Smooth muscle cell (in vitro differentiated cells): ENCODE data around the gene CCDC102B. TPM values are rescaled to one million over a fixed set of nuclear protein-coding genes. Genes with fewer than 3 reads are reported as not detected.

ENCODE experiments used
- DNase-seq: peaks from one replicate; lab custom pipeline; 2025; ENCODE audit not compliant: unreplicated experiment; lab: John Stamatoyannopoulos, UW
- H2AFZ ChIP-seq: fragments of 200-600 bp; sonication (generic); 2 replicates; pipeline ENCODE4 v1.6.0; 2016; ENCODE audit warnings: antibody characterized with exemption, low read depth, mild to moderate bottlenecking
- H3F3A ChIP-seq: fragments of 200-600 bp; sonication (generic); 2 replicates; pipeline ENCODE4 v1.6.0; 2017; ENCODE audit warnings: antibody characterized with exemption, low read depth
- H3K27ac ChIP-seq: fragments of 200-600 bp; sonication (generic); 2 replicates; pipeline ENCODE4 v1.5.1; 2016; ENCODE audit warnings: low read depth, mild to moderate bottlenecking
- H3K27me3 ChIP-seq: fragments of 200-600 bp; sonication (generic); 2 replicates; pipeline ENCODE4 v1.6.1; 2016; ENCODE audit warnings: low read depth, mild to moderate bottlenecking
- H3K36me3 ChIP-seq: fragments of 200-600 bp; sonication (generic); 2 replicates; pipeline ENCODE4 v1.5.1; 2016; ENCODE audit warnings: low read depth
- H3K4me1 ChIP-seq: fragments of 200-600 bp; sonication (generic); 2 replicates; pipeline ENCODE4 v1.5.1; 2016; ENCODE audit warnings: low read depth
- H3K4me2 ChIP-seq: fragments of 200-600 bp; sonication (generic); 2 replicates; pipeline ENCODE4 v1.6.0; 2016; ENCODE audit warnings: mild to moderate bottlenecking
- H3K4me3 ChIP-seq: fragments of 200-600 bp; sonication (generic); 2 replicates; pipeline ENCODE4 v1.5.1; 2016; ENCODE audit warnings: mild to moderate bottlenecking
- H3K79me2 ChIP-seq: fragments of 200-600 bp; sonication (generic); 2 replicates; pipeline ENCODE4 v1.6.0; 2016; ENCODE audit warnings: low read depth, mild to moderate bottlenecking
- H3K9ac ChIP-seq: fragments of 200-600 bp; sonication (generic); 2 replicates; pipeline ENCODE4 v1.6.0; 2016; ENCODE audit warnings: low read depth
- H3K9me3 ChIP-seq: fragments of 200-600 bp; sonication (generic); replicated peaks from 2 replicates; pipeline ENCODE4 v1.5.1; 2016; ENCODE audit warnings: low read depth
- H4K20me1 ChIP-seq: fragments of 200-600 bp; sonication (generic); 2 replicates; pipeline ENCODE4 v1.6.0; 2016; ENCODE audit warnings: low read depth
- CTCF ChIP-seq: fragments of 200-600 bp; sonication (generic); IDR thresholded peaks from 2 replicates; pipeline ENCODE4 v1.5.1; 2017; ENCODE audit warnings: borderline replicate concordance, mild to moderate bottlenecking, antibody characterized with exemption; ENCODE audit not compliant: insufficient read depth, poor library complexity, severe bottlenecking
- WGBS: methylation state at CpG from one replicate; pipeline ENCODE4 v1.1.7; 2016; ENCODE audit warnings: low lambda C conversion rate; 5-methylcytosine and 5-hydroxymethylcytosine counted together
- polyA plus RNA-seq: library from polyadenylated mRNA; unstranded; fragments of >200 nt; fragmentation: Nextera tagmentation; extraction: Ambion mirVana; gene quantifications from 2 replicates; pipeline ENCODE4 v1.2.1, GENCODE V29; 2016
- total RNA-seq: library from RNA; depleted of rRNA; stranded (reverse); fragments of >200 nt; gene quantifications from 2 replicates; pipeline ENCODE4 v1.2.3, GENCODE V29; 2014

The CCDC102B gene
- total and polyA plus RNA-seq, 2 experiments from 2014 or later = 9.7 to 10.3 TPM

- H3K4me1 ChIP-seq = no peaks in the 10 kb centered on the region
- H3K9ac ChIP-seq = no peak overlapping the region
- H3K9me3 ChIP-seq = no peaks in the 10 kb centered on the region
- no peaks in the 10 kb centered on the region for H3F3A ChIP-seq
- no peak for DNase-seq
- no peak overlapping the region for H2AFZ ChIP-seq
- no peak overlapping the region for H3K4me3 ChIP-seq
- 88% methylated on average over 2 of the region's 2 CpGs for WGBS
- no peak overlapping the region for H3K4me2 ChIP-seq
- no peaks in the 10 kb centered on the region for H4K20me1 ChIP-seq
- no peak for TF ChIP-seq CTCF
- no peaks in the 10 kb centered on the region for H3K79me2 ChIP-seq
- no peaks in the 10 kb centered on the region for H3K27me3 ChIP-seq
- H3K27ac ChIP-seq = no peak overlapping the region
- H3K36me3 ChIP-seq = no peaks in the 10 kb centered on the region
Measured at GRCh38 chr18:68984342-68984741, 186.5 kb downstream of the CCDC102B start.

- Histone ChIP-seq H3K27ac (no peak overlapping the region), H3K4me1 (no peaks in the 10 kb centered on the region), H3K27me3 (no peaks in the 10 kb centered on the region), H3K4me2 (no peak overlapping the region), H3K36me3 (no peaks in the 10 kb centered on the region), H3K79me2 (no peaks in the 10 kb centered on the region), H2AFZ (no peak overlapping the region), H3K9ac (no peak overlapping the region), H3F3A (no peaks in the 10 kb centered on the region), H3K9me3 (no peaks in the 10 kb centered on the region), H3K4me3 (no peak overlapping the region), H4K20me1 (no peaks in the 10 kb centered on the region)
- no peak for DNase-seq
- 96% methylated on average over 2 of the region's 2 CpGs for WGBS
- TF ChIP-seq CTCF = no peak
Measured at GRCh38 chr18:68985172-68985820, 187.4 kb downstream of the CCDC102B start.

- Histone ChIP-seq H2AFZ (no peak overlapping the region), H3F3A (no peaks in the 10 kb centered on the region), H3K4me1 (no peaks in the 10 kb centered on the region), H4K20me1 (no peaks in the 10 kb centered on the region), H3K9ac (no peak overlapping the region), H3K27me3 (no peaks in the 10 kb centered on the region), H3K27ac (peak overlapping the region; percentile 45), H3K4me2 (peak overlapping the region; percentile 61), H3K9me3 (no peaks in the 10 kb centered on the region), H3K79me2 (no peaks in the 10 kb centered on the region), H3K4me3 (no peak overlapping the region), H3K36me3 (no peaks in the 10 kb centered on the region)
- no peak for TF ChIP-seq CTCF
- no peak for DNase-seq
Measured at GRCh38 chr18:68991286-68991685, 193.4 kb downstream of the CCDC102B start.
